ENCODE results near the gene ATXN7L1. TPM values are rescaled to one million over a fixed set of nuclear protein-coding genes. Genes with fewer than 3 reads are reported as not detected.

The ATXN7L1 gene
- total RNA-seq, 1 experiment from 2014 or later, result 38.5 TPM

DNA sequence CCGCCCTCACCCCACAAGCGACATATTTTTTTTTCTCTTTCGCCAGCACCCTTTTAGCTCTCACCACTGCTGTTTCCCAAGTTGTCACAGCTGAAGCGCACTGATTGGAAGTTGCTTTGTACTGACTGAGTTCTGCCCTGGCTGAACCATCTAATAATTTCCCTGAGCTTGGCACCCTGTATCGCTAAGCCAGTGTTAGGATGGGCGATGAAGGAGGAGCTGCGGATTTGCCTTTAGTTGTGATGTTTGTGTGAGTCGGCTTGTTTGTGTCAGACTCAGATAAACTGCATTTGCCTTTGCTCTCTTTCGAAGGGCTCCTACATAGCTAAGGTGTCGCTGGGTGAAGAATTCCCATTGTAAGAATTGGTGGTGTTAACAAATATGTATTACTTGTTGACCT is 1.3 kb upstream of the ATXN7L1 start:
- Mint-ChIP-seq H3K27me3 (ENCODE audit: low read depth) (peaks cover 10% of the 10 kb centered on the region), H3K4me1 (peaks cover 57% of the 10 kb centered on the region), H3K9me3 (no peaks in the 10 kb centered on the region), H3K36me3 (peaks cover 29% of the 10 kb centered on the region), H3K27ac (peak overlapping the region; percentile 46), H3K4me3 (peak overlapping the region; percentile 89)
- CTCF ChIA-PET, result interaction anchor here (0.8 to 5.7 kb wide), 31 partner anchors 12 to 281 kb away, joined by 3 to 33 read pairs (median 5); no protein-coding TSS in a partner anchor
- DNase-seq (ENCODE audit: low spot score) (no peak), ATAC-seq (no peak)
- TF ChIP-seq, protein P1, sequence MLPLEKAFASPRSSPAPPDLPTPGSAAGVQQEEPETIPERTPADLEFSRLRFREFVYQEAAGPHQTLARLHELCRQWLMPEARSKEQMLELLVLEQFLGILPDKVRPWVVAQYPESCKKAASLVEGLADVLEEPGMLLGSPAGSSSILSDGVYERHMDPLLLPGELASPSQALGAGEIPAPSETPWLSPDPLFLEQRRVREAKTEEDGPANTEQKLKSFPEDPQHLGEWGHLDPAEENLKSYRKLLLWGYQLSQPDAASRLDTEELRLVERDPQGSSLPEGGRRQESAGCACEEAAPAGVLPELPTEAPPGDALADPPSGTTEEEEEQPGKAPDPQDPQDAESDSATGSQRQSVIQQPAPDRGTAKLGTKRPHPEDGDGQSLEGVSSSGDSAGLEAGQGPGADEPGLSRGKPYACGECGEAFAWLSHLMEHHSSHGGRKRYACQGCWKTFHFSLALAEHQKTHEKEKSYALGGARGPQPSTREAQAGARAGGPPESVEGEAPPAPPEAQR (CRISPR knock-in tag; IDR thresholded peaks at IDR 0.05), result no peak
- 0 out of 2 replicates have a peak, but pooled peaks have one; percentile 3 for TF ChIP-seq FOXK1 (CRISPR knock-in tag; IDR thresholded peaks at IDR 0.05)
- POLR2A ChIA-PET, result interaction anchor here (0.5 to 1.5 kb wide), 3 partner anchors 12 to 113 kb away, joined by 3 to 4 read pairs (median 3); no protein-coding TSS in a partner anchor

DNA sequence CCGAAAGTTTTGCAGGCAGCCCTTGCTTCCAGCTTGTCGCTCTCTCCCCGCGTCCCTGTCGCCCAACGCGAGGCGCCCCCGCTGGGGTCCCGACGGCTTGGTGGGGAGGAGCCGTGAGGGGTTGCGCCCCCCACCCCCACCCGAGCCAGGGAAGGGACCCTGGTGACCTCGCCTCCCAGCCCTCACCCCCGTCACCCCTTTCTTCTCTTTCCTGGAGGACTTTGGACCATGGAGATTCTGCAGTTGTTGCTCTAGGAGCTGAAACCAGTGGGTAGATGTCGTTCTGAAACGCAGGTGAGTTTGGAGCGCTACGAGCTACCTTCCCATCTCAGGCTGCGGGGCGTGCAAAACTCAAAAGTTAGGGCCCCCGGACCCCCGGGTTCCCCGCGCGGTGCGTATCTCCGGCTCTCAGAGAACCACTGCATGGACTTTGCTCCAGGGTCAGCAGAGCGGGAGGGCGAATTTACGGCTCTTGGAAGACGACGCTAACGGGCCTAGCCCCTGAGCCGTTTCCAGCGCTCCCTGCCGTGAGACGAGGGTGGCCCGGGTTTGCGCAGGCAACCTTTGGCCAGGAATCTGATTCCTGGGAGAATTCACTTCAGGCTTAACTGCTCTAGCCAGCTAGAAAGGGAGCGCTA is 684 bp upstream of the ATXN7L1 start:
- no peak overlapping the region for H3K27ac Mint-ChIP-seq
- peaks cover 5% of the 10 kb centered on the region for H3K9me3 Mint-ChIP-seq
- peaks cover 61% of the 10 kb centered on the region for H3K4me1 Mint-ChIP-seq
- peaks cover 30% of the 10 kb centered on the region for H3K36me3 Mint-ChIP-seq
- CTCF ChIA-PET, result interaction anchor here (0.6 to 5.7 kb wide), 45 partner anchors 11 to 346 kb away, joined by 3 to 33 read pairs (median 4); partner anchors contain the start of genes CDHR3, EFCAB10 and SYPL1
- peaks cover 10% of the 10 kb centered on the region for H3K27me3 Mint-ChIP-seq (ENCODE audit: low read depth)
- POLR2A ChIA-PET, result interaction anchor here (0.5 to 1.5 kb wide), 4 partner anchors 21 to 221 kb away, joined by 3 to 11 read pairs (median 4); no protein-coding TSS in a partner anchor
- H3K4me3 Mint-ChIP-seq, result peak overlapping the region; percentile 89
- ATAC-seq (peak; percentile 21), DNase-seq (ENCODE audit: low spot score) (peak; percentile 66)
- TF ChIP-seq, protein P2, sequence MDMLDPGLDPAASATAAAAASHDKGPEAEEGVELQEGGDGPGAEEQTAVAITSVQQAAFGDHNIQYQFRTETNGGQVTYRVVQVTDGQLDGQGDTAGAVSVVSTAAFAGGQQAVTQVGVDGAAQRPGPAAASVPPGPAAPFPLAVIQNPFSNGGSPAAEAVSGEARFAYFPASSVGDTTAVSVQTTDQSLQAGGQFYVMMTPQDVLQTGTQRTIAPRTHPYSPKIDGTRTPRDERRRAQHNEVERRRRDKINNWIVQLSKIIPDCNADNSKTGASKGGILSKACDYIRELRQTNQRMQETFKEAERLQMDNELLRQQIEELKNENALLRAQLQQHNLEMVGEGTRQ (CRISPR knock-in tag; IDR thresholded peaks at IDR 0.05), result 0 out of 2 replicates have a peak, but pooled peaks have one; percentile 5
- 0 out of 2 replicates have a peak, but pooled peaks have one; percentile 5 for TF ChIP-seq TP53 (CRISPR knock-in tag; IDR thresholded peaks at IDR 0.05)
- TF ChIP-seq, protein P3, sequence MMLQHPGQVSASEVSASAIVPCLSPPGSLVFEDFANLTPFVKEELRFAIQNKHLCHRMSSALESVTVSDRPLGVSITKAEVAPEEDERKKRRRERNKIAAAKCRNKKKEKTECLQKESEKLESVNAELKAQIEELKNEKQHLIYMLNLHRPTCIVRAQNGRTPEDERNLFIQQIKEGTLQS (CRISPR knock-in tag; conservative IDR thresholded peaks at IDR 0.05), result no peak
- TF ChIP-seq NFATC4 (CRISPR knock-in tag; IDR thresholded peaks at IDR 0.05), result no peak
- TF ChIP-seq, protein P4, sequence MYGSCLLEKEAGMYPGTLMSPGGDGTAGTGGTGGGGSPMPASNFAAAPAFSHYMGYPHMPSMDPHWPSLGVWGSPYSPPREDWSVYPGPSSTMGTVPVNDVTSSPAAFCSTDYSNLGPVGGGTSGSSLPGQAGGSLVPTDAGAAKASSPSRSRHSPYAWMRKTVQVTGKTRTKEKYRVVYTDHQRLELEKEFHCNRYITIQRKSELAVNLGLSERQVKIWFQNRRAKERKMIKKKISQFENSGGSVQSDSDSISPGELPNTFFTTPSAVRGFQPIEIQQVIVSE (CRISPR knock-in tag; IDR thresholded peaks at IDR 0.05; ENCODE audit: borderline replicate concordance), result no peak
- no peak for TF ChIP-seq ZNF671 (CRISPR knock-in tag; IDR thresholded peaks at IDR 0.05)
- TF ChIP-seq, protein P5, sequence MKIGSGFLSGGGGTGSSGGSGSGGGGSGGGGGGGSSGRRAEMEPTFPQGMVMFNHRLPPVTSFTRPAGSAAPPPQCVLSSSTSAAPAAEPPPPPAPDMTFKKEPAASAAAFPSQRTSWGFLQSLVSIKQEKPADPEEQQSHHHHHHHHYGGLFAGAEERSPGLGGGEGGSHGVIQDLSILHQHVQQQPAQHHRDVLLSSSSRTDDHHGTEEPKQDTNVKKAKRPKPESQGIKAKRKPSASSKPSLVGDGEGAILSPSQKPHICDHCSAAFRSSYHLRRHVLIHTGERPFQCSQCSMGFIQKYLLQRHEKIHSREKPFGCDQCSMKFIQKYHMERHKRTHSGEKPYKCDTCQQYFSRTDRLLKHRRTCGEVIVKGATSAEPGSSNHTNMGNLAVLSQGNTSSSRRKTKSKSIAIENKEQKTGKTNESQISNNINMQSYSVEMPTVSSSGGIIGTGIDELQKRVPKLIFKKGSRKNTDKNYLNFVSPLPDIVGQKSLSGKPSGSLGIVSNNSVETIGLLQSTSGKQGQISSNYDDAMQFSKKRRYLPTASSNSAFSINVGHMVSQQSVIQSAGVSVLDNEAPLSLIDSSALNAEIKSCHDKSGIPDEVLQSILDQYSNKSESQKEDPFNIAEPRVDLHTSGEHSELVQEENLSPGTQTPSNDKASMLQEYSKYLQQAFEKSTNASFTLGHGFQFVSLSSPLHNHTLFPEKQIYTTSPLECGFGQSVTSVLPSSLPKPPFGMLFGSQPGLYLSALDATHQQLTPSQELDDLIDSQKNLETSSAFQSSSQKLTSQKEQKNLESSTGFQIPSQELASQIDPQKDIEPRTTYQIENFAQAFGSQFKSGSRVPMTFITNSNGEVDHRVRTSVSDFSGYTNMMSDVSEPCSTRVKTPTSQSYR (CRISPR knock-in tag; IDR thresholded peaks at IDR 0.05), result 0 out of 2 replicates have a peak, but pooled peaks have one; percentile 36
- TF ChIP-seq CREB1 (CRISPR knock-in tag; IDR thresholded peaks at IDR 0.05), result no peak
- TF ChIP-seq CREM (CRISPR knock-in tag; IDR thresholded peaks at IDR 0.05), result peak; percentile 38; the same call in 1 of the 2 replicates
- no peak for TF ChIP-seq PRRX2 (CRISPR knock-in tag; IDR thresholded peaks at IDR 0.05)
- TF ChIP-seq, protein P6, sequence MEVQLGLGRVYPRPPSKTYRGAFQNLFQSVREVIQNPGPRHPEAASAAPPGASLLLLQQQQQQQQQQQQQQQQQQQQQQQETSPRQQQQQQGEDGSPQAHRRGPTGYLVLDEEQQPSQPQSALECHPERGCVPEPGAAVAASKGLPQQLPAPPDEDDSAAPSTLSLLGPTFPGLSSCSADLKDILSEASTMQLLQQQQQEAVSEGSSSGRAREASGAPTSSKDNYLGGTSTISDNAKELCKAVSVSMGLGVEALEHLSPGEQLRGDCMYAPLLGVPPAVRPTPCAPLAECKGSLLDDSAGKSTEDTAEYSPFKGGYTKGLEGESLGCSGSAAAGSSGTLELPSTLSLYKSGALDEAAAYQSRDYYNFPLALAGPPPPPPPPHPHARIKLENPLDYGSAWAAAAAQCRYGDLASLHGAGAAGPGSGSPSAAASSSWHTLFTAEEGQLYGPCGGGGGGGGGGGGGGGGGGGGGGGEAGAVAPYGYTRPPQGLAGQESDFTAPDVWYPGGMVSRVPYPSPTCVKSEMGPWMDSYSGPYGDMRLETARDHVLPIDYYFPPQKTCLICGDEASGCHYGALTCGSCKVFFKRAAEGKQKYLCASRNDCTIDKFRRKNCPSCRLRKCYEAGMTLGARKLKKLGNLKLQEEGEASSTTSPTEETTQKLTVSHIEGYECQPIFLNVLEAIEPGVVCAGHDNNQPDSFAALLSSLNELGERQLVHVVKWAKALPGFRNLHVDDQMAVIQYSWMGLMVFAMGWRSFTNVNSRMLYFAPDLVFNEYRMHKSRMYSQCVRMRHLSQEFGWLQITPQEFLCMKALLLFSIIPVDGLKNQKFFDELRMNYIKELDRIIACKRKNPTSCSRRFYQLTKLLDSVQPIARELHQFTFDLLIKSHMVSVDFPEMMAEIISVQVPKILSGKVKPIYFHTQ (CRISPR knock-in tag; IDR thresholded peaks at IDR 0.05), result no peak
- TF ChIP-seq ESRRA (CRISPR knock-in tag; IDR thresholded peaks at IDR 0.05; ENCODE audit: borderline replicate concordance), result 0 out of 2 replicates have a peak, but pooled peaks have one; percentile 36
- 0 out of 2 replicates have a peak, but pooled peaks have one; percentile 25 for TF ChIP-seq FOXK1 (CRISPR knock-in tag; IDR thresholded peaks at IDR 0.05)
- TF ChIP-seq, protein P7, sequence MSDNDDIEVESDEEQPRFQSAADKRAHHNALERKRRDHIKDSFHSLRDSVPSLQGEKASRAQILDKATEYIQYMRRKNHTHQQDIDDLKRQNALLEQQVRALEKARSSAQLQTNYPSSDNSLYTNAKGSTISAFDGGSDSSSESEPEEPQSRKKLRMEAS (CRISPR knock-in tag; IDR thresholded peaks at IDR 0.05), result no peak; the same call in 1 of the 2 replicates
- TF ChIP-seq, protein P8, sequence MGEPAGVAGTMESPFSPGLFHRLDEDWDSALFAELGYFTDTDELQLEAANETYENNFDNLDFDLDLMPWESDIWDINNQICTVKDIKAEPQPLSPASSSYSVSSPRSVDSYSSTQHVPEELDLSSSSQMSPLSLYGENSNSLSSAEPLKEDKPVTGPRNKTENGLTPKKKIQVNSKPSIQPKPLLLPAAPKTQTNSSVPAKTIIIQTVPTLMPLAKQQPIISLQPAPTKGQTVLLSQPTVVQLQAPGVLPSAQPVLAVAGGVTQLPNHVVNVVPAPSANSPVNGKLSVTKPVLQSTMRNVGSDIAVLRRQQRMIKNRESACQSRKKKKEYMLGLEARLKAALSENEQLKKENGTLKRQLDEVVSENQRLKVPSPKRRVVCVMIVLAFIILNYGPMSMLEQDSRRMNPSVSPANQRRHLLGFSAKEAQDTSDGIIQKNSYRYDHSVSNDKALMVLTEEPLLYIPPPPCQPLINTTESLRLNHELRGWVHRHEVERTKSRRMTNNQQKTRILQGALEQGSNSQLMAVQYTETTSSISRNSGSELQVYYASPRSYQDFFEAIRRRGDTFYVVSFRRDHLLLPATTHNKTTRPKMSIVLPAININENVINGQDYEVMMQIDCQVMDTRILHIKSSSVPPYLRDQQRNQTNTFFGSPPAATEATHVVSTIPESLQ (CRISPR knock-in tag; IDR thresholded peaks at IDR 0.05), result no peak
- TF ChIP-seq JAZF1 (CRISPR knock-in tag; IDR thresholded peaks at IDR 0.05), result no peak
- no peak for TF ChIP-seq RELA (CRISPR knock-in tag; IDR thresholded peaks at IDR 0.05; ENCODE audit: borderline replicate concordance)
- TF ChIP-seq GRHL2 (CRISPR knock-in tag; IDR thresholded peaks at IDR 0.05; ENCODE audit: insufficient replicate concordance, severe bottlenecking), result no peak
- TF ChIP-seq GABPB1 (CRISPR knock-in tag; IDR thresholded peaks at IDR 0.05), result no peak
